ENCODE data around the gene NOL3. TPM values are rescaled to one million over a fixed set of nuclear protein-coding genes. Genes with fewer than 3 reads are reported as not detected.

Gene NOL3
- total and polyA plus RNA-seq, 8 donors: 11.4 to 492 (median 35.3) TPM

- no peak for TF ChIP-seq POLR2AphosphoS5 (IDR thresholded peaks at IDR 0.05)
- no peak for TF ChIP-seq EP300 (IDR thresholded peaks at IDR 0.05)
- TF ChIP-seq CTCF (IDR thresholded peaks at IDR 0.05): no peak
- TF ChIP-seq POLR2A (IDR thresholded peaks at IDR 0.05): no peak
- H3K9me3 ChIP-seq: no peaks in the 10 kb centered on the region
- 10 to 19% (median 12%) methylated on average over 9 of the region's 9 CpGs for WGBS, 5 donors
- peak overlapping the region in 2 of 5 donors; percentile 81 to 90 for H3K27ac ChIP-seq
- intact Hi-C loops (cut with DNase I; ENCODE audit: low total_unique reads): no loop called here
- peaks cover 24 to 50% (median 32%) of the 10 kb centered on the region in 4 donors for H3K4me1 ChIP-seq
- H3K36me3 ChIP-seq: peaks cover 26 to 35% (median 31%) of the 10 kb centered on the region in 4 donors
- H3K27me3 ChIP-seq: no peaks in the 10 kb centered on the region
- peak overlapping the region; percentile 91 to 100 (median 94) for H3K4me3 ChIP-seq
- DNase-seq: no peak
Observed at GRCh38 chr16:67191411-67191994, 21.2 kb downstream of the NOL3 start.

- Histone ChIP-seq H3K36me3 (peaks cover 32 to 41% (median 38%) of the 10 kb centered on the region in 4 donors), H3K4me3 (peak within 1 kb of the TSS; percentile 91 to 100 (median 94)), H3K27ac (peak within 1 kb of the TSS; percentile 80 to 90 (median 84)), H3K27me3 (no peaks in the 10 kb centered on the region), H3K4me1 (peaks cover 24 to 51% (median 32%) of the 10 kb centered on the region in 4 donors), H3K9me3 (no peaks in the 10 kb centered on the region)
- TF ChIP-seq POLR2AphosphoS5 (IDR thresholded peaks at IDR 0.05) (peak; percentile 85 to 99 (median 88)), CTCF (IDR thresholded peaks at IDR 0.05) (peak in 2 of 7 experiments; percentile 9 to 23), POLR2A (IDR thresholded peaks at IDR 0.05) (no peak), EP300 (IDR thresholded peaks at IDR 0.05) (no peak)
- WGBS, 5 donors: 0% methylated on average over 4 to 54 of the region's 54 CpGs
- DNase-seq: peak; percentile 93 to 97
- intact Hi-C loops (cut with DNase I; ENCODE audit: low total_unique reads): no loop called here
Observed at GRCh38 chr16:67191995-67192681, 21.8 kb downstream of the NOL3 start, which contains the start of gene E2F4. Gene E2F4 (plus strand): TSS chr16:67192155. CDS start chr16:67192228, 73 bp downstream.

- peaks cover 26 to 58% (median 36%) of the 10 kb centered on the region in 4 donors for H3K4me1 ChIP-seq
- peak in 1 of 2 donors; percentile 21 for DNase-seq
- H3K9me3 ChIP-seq: no peaks in the 10 kb centered on the region
- TF ChIP-seq POLR2A (IDR thresholded peaks at IDR 0.05) (no peak), CTCF (IDR thresholded peaks at IDR 0.05) (no peak), EP300 (IDR thresholded peaks at IDR 0.05) (no peak), POLR2AphosphoS5 (IDR thresholded peaks at IDR 0.05) (no peak)
- peak overlapping the region in 4 of 5 donors; percentile 80 to 90 (median 84) for H3K27ac ChIP-seq
- WGBS, 5 donors: 11 to 23% (median 17%) methylated on average over 17 of the region's 17 CpGs
- peaks cover 39 to 48% (median 45%) of the 10 kb centered on the region in 4 donors for H3K36me3 ChIP-seq
- H3K4me3 ChIP-seq: peak overlapping the region; percentile 91 to 100 (median 94)
- H3K27me3 ChIP-seq: no peaks in the 10 kb centered on the region
- intact Hi-C loops (cut with DNase I; ENCODE audit: low total_unique reads): no loop called here
Observed at GRCh38 chr16:67192781-67193361, 22.5 kb downstream of the NOL3 start.

GRCh38 chr16:67193536-67193935, 23.2 kb downstream of the NOL3 start:
- H3K4me1 ChIP-seq: peaks cover 32 to 65% (median 42%) of the 10 kb centered on the region in 4 donors
- intact Hi-C loops (cut with DNase I; ENCODE audit: low total_unique reads): no loop called here
- H3K36me3 ChIP-seq: peaks cover 43 to 55% (median 51%) of the 10 kb centered on the region in 4 donors
- no peaks in the 10 kb centered on the region for H3K27me3 ChIP-seq
- no peaks in the 10 kb centered on the region for H3K9me3 ChIP-seq
- H3K27ac ChIP-seq: peak overlapping the region in 2 of 5 donors; percentile 81 to 90
- peak overlapping the region in 3 of 4 donors; percentile 93 to 100 (median 95) for H3K4me3 ChIP-seq
- no peak for DNase-seq
- TF ChIP-seq EP300 (IDR thresholded peaks at IDR 0.05) (no peak), POLR2A (IDR thresholded peaks at IDR 0.05) (no peak), CTCF (IDR thresholded peaks at IDR 0.05) (no peak), POLR2AphosphoS5 (IDR thresholded peaks at IDR 0.05) (no peak)
